Measurements from ENCODE around the gene NPHP3. TPM values are rescaled to one million over a fixed set of nuclear protein-coding genes. Genes with fewer than 3 reads are reported as not detected.
A peak's percentile ranks its signal among the peaks of the same experiment; 100 is the strongest.

The NPHP3 gene
- total RNA-seq, 2 experiments from 2014 or later: 13.2 to 18.5 TPM

DNA sequence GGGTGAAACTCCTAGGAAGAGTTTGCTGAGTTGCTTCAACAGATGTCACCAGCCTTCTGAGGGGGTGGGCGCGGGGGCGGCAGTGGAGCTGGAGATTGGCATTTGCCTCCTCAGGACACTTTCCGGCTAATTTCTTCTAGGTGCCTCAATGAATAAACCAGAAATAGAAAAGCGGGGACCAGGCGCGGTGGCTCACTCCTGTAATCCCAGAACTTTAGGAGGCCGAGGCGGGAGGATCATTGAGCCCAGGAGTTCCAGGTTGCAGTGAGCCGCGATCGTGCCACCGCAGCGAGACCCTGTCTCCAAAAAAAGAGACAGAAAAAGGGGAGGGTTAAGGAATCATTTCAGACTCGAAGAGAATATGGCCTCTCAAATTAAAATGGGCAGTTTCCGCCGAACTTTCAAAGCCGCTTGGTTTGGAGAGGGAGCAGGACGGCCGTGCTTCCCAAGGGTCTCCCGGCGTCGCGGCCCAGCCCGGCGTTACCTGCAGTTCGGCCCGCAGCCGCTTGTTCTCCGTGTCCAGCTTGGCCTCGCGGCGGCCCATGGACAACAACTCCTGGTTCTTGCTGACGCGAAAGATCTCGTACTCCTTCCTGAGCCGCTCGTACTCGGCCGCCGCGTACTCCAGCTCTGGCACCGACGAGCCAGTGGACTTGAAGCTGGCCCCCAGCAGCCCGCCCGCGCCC, 587 bp downstream of the NPHP3 start:
- peak overlapping the region; percentile 85 for H3K27ac Mint-ChIP-seq
- no peaks in the 10 kb centered on the region for H3K9me3 Mint-ChIP-seq (ENCODE audit: low read depth)
- no peaks in the 10 kb centered on the region for H3K27me3 Mint-ChIP-seq
- CTCF ChIA-PET: no interaction called here
- peaks cover 33% of the 10 kb centered on the region for H3K4me1 Mint-ChIP-seq
- peak overlapping the region; percentile 86 for H3K4me3 Mint-ChIP-seq
- H3K36me3 Mint-ChIP-seq: peaks cover 14% of the 10 kb centered on the region
- ATAC-seq (peak; percentile 29), DNase-seq (no peak)

DNA sequence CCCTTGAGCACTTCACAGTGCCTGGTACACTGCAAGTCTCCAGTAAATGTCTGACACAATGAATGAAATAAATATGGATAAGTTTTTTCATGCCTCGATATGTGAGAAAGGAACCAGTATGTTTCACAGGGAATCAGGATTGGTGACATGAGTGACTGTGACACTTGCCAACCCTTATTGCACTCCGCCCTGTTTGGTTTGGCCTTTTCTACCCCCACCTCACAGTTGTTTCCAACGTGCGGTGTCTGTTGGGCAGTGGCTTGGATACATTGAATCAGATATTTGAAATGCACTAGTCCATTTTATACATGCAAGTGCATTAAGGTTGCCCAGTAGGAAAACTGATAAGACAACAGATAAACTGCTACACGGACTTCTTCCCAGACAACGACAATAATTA, 2.0 kb downstream of the NPHP3 start:
- DNase-seq (no peak), ATAC-seq (no peak)
- Mint-ChIP-seq H3K4me3 (peak overlapping the region; percentile 53), H3K27ac (peak overlapping the region; percentile 69), H3K4me1 (peaks cover 32% of the 10 kb centered on the region), H3K9me3 (ENCODE audit: low read depth) (no peaks in the 10 kb centered on the region), H3K27me3 (no peaks in the 10 kb centered on the region), H3K36me3 (peaks cover 19% of the 10 kb centered on the region)
- CTCF ChIA-PET: no interaction called here

DNA sequence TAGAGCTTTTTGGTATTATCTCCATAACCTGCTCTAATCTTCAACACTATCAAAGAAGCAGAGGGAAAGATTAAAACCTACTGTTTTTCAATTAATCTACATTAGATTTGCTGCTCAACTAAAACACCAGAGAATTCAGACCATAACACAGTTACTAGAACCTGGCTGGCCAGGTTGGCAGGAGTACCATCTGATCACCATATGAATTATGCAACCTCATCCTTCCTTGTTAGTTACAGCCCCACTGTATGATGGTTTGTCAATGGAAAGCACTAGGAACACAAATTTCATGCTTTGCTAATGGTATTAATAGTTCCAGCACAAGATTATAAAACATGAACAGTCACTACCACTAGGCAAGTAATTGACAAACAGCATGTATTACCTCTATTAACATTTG, 5.8 kb downstream of the NPHP3 start:
- Mint-ChIP-seq H3K27ac (no peak overlapping the region), H3K9me3 (ENCODE audit: low read depth) (no peaks in the 10 kb centered on the region), H3K4me1 (peaks cover 21% of the 10 kb centered on the region), H3K36me3 (peaks cover 29% of the 10 kb centered on the region), H3K27me3 (no peaks in the 10 kb centered on the region), H3K4me3 (no peak overlapping the region)
- ATAC-seq (no peak), DNase-seq (no peak)
- CTCF ChIA-PET: no interaction called here

DNA sequence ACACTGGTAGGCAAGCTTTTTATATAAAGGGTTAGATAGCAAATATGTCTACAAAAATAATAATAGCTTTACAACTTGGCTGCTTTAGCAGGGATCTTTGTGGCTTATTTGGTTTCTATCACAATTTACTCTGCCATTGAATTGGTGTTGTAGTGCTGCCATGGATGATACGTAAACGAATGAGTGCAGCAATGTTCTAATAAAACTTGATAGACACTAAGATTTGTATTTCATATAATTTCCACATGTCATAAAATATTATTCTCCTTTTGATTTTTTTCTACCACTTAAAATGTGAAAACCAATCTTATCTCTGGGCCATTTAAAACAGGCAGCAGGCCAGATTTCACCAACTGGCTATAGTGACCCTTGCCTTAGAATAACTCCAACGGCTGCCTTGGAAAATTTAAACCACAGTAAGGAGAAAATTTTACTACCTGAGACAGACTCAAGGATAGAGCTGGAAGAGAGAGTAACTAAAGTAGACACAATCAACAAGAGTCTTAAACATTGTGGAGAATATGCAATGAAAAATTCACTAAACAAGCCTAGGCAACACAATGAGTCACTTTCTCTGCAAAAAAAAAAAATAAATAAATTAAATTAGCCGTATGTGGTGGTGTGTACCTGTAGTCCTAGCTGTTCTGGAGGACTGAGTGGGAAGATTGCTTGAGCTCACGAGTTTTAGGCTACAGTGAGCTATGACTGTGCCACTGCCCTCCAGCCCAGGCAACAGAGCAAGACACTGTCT, 8.1 kb downstream of the NPHP3 start:
- no peak for ATAC-seq
- DNase-seq: no peak
- peaks cover 5% of the 10 kb centered on the region for H3K4me1 Mint-ChIP-seq
- H3K27me3 Mint-ChIP-seq: no peaks in the 10 kb centered on the region
- no peaks in the 10 kb centered on the region for H3K9me3 Mint-ChIP-seq (ENCODE audit: low read depth)
- H3K36me3 Mint-ChIP-seq: peaks cover 32% of the 10 kb centered on the region
- no peak overlapping the region for H3K4me3 Mint-ChIP-seq
- no peak overlapping the region for H3K27ac Mint-ChIP-seq
- CTCF ChIA-PET: interaction anchor here (1.0 to 1.5 kb wide), 3 partner anchors 11 to 42 kb away, joined by 3 to 4 read pairs (median 4); no protein-coding TSS in a partner anchor

DNA sequence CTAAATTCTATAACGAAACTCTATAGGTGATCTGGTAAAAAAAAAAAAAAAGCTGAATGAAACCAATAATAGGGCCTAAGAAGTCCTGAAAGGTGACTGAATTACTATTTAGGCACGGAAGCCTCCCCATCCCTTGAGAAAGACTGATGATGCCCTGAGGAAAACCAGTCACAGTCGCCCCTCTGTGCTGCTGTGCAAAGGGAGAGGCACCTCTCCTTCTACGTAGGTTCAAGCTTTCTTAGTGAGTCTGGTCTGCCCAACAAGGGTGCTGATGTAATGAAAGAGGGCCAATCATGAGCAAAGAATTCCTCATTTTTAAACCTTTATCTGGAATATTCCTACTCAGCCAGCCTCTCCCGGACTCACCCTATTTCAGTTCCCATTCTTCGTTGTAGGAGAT, 11.9 kb downstream of the NPHP3 start:
- ATAC-seq (no peak), DNase-seq (no peak)
- Mint-ChIP-seq H3K36me3 (peaks cover 33% of the 10 kb centered on the region), H3K9me3 (ENCODE audit: low read depth) (no peaks in the 10 kb centered on the region), H3K4me3 (no peak overlapping the region), H3K4me1 (no peaks in the 10 kb centered on the region), H3K27ac (no peak overlapping the region), H3K27me3 (no peaks in the 10 kb centered on the region)
- CTCF ChIA-PET: interaction anchor here (1.5 kb wide), 2 partner anchors 11 to 13 kb away, joined by 3 read pairs; no protein-coding TSS in a partner anchor

DNA sequence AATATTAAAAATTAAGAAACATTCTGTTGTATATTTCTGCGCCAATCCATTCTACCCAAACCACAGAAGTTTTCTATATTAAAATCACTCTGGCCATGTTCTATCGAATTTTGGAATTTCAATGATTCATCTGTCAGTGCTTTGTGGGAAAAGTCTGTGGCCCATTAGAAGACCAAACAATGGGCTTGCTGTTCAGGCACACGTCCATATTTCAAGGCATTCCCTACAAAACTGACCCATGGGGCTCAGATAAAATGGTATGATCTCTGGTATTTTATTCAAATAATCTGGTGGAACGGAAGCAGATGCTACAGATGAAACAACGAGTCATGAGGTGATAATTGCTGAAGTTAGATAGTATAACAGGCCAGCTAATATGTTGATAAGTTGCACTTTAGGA, 12.4 kb downstream of the NPHP3 start:
- CTCF ChIA-PET: interaction anchor here (1.5 kb wide), 2 partner anchors 11 to 14 kb away, joined by 3 read pairs; no protein-coding TSS in a partner anchor
- no peak for ATAC-seq
- no peaks in the 10 kb centered on the region for H3K9me3 Mint-ChIP-seq (ENCODE audit: low read depth)
- H3K4me1 Mint-ChIP-seq: no peaks in the 10 kb centered on the region
- H3K4me3 Mint-ChIP-seq: no peak overlapping the region
- no peak for DNase-seq
- H3K36me3 Mint-ChIP-seq: peaks cover 33% of the 10 kb centered on the region
- H3K27me3 Mint-ChIP-seq: no peaks in the 10 kb centered on the region
- no peak overlapping the region for H3K27ac Mint-ChIP-seq

DNA sequence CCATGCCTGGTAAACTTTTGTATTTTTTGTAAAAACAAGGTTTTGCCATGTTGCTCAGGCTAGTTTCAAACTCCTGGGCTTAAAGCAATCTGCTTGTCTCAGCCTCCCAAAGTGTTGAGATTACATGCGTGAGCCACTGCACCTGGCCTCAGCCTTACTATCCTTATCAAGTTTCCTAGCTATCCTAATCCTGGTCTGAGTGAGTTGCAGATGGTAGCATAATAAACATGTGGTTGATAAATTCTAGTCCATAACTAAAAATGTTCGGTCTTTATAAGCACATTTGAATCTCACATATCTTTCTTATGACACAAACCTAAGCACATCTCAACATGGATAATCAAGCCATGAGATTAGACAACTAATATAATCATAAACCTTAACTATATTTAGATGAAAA, 18.5 kb downstream of the NPHP3 start:
- no peak overlapping the region for H3K27ac Mint-ChIP-seq
- CTCF ChIA-PET: no interaction called here
- no peaks in the 10 kb centered on the region for H3K9me3 Mint-ChIP-seq (ENCODE audit: low read depth)
- H3K36me3 Mint-ChIP-seq: peaks cover 28% of the 10 kb centered on the region
- DNase-seq (no peak), ATAC-seq (no peak)
- H3K27me3 Mint-ChIP-seq: no peaks in the 10 kb centered on the region
- no peaks in the 10 kb centered on the region for H3K4me1 Mint-ChIP-seq
- no peak overlapping the region for H3K4me3 Mint-ChIP-seq

DNA sequence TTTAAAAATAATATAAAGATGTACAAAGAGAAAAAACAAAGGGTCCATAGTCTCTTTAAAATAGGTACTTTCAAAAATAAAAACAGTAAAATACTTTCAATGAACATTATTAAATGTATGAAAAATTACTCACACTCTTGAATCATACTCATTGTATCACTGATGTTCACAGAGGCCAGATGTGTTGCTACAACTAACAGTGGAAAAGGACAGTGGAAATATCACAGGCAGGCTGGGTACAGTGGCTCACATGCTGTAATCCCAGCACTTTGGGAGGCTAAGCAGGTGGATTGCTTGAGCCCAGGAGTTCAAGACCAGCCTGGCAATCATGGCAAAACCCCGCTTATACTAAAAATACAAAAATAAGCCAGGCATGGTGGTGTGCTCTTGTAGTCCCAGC, 26.8 kb downstream of the NPHP3 start:
- DNase-seq: no peak
- Mint-ChIP-seq H3K9me3 (ENCODE audit: low read depth) (no peaks in the 10 kb centered on the region), H3K4me3 (no peak overlapping the region), H3K36me3 (peaks cover 26% of the 10 kb centered on the region), H3K27ac (no peak overlapping the region), H3K27me3 (no peaks in the 10 kb centered on the region), H3K4me1 (no peaks in the 10 kb centered on the region)
- CTCF ChIA-PET: no interaction called here
- no peak for ATAC-seq

DNA sequence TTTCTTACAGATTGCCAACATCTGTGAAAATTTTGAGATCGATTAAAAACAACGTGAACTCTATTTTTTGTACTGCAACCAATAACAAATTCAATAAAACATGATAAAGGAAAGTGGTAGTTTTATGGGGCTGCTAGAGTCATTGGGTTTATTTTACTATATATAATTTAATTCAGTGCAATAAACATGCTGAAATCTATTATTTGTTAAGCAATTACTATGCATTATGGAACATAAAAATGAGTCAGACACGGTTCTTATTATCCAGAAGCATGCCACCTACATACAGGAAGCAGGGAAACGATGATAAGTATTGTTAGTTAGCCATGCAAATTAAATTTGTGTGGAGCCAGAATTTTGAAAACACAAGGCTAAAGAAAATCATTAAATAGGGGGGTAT, 27.2 kb downstream of the NPHP3 start:
- no peaks in the 10 kb centered on the region for H3K27me3 Mint-ChIP-seq
- H3K36me3 Mint-ChIP-seq: peaks cover 24% of the 10 kb centered on the region
- CTCF ChIA-PET: no interaction called here
- DNase-seq: no peak
- no peaks in the 10 kb centered on the region for H3K9me3 Mint-ChIP-seq (ENCODE audit: low read depth)
- no peak overlapping the region for H3K27ac Mint-ChIP-seq
- no peaks in the 10 kb centered on the region for H3K4me1 Mint-ChIP-seq
- no peak overlapping the region for H3K4me3 Mint-ChIP-seq
- ATAC-seq: no peak

DNA sequence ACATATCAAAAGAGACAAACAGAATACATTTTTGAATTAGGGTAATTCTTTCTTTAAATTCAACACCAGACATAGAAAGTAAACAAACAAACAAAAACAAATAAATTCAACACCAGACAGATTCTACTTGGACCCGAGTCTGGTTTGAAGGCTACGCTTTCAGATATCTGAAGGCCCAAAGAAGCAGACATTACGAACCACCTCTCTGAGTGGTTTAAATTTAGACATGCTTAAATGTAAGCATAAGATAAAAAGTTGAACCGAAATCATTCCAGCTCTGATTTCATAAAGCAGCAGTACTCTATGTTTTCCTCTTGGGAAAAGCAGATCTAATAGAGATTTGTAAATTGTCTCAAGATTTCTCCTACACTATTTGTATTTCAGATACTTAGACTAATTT, 32.2 kb downstream of the NPHP3 start:
- Mint-ChIP-seq H3K9me3 (ENCODE audit: low read depth) (no peaks in the 10 kb centered on the region), H3K27ac (no peak overlapping the region), H3K36me3 (peaks cover 27% of the 10 kb centered on the region), H3K4me3 (no peak overlapping the region), H3K4me1 (no peaks in the 10 kb centered on the region), H3K27me3 (no peaks in the 10 kb centered on the region)
- DNase-seq (no peak), ATAC-seq (no peak)
- CTCF ChIA-PET: interaction anchor here (1.0 to 1.5 kb wide), 2 partner anchors 10 to 153 kb away, joined by 3 to 4 read pairs; no protein-coding TSS in a partner anchor

DNA sequence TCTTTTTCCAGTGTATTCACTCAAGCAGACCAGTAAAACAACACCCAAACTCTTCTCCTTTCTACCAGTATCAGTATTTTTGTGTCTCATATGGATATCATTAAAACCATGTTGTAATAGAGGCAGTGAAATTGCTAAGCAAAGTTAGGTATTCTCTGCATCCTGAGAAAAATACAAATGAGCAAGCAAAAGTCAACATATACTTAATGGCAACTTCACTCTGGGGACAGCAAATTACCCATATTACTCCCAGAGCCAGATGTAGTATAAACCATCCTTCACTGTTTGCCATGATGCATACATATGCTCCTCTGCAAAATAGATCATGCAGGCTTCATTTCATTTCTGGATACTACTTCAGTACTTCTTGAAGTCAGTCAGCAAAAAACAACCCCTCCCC, 40.0 kb downstream of the NPHP3 start:
- H3K4me3 Mint-ChIP-seq: no peak overlapping the region
- H3K9me3 Mint-ChIP-seq (ENCODE audit: low read depth): no peaks in the 10 kb centered on the region
- DNase-seq: no peak
- no peak for ATAC-seq
- no peaks in the 10 kb centered on the region for H3K4me1 Mint-ChIP-seq
- no peaks in the 10 kb centered on the region for H3K27me3 Mint-ChIP-seq
- peaks cover 24% of the 10 kb centered on the region for H3K36me3 Mint-ChIP-seq
- H3K27ac Mint-ChIP-seq: no peak overlapping the region
- CTCF ChIA-PET: interaction anchor here (1.0 kb wide), 1 partner anchor 21 kb away, joined by 3 read pairs; no protein-coding TSS in a partner anchor

DNA sequence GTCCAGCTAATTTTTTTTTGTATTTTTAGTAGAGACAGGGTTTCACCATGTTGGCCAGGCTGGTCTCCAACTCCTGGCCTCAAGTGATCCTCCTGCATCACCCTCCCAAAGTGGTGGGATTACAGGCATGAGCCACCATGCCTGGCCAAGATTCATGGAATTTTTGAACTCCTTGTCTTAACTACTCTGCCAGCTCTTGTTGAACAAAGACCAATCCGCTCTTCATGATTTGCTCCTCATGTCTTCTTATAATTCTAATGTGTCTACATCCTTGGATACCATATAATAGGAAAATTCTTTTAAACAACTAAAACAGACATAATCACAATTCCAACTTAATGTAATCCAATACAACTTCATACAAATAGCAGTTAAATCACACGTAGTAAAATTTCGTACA, 40.8 kb downstream of the NPHP3 start:
- Mint-ChIP-seq H3K4me1 (no peaks in the 10 kb centered on the region), H3K27ac (no peak overlapping the region), H3K36me3 (peaks cover 28% of the 10 kb centered on the region), H3K4me3 (no peak overlapping the region), H3K27me3 (no peaks in the 10 kb centered on the region), H3K9me3 (ENCODE audit: low read depth) (no peaks in the 10 kb centered on the region)
- DNase-seq (no peak), ATAC-seq (no peak)
- CTCF ChIA-PET: interaction anchor here (0.7 to 1.0 kb wide), 2 partner anchors 21 to 73 kb away, joined by 3 read pairs; no protein-coding TSS in a partner anchor

DNA sequence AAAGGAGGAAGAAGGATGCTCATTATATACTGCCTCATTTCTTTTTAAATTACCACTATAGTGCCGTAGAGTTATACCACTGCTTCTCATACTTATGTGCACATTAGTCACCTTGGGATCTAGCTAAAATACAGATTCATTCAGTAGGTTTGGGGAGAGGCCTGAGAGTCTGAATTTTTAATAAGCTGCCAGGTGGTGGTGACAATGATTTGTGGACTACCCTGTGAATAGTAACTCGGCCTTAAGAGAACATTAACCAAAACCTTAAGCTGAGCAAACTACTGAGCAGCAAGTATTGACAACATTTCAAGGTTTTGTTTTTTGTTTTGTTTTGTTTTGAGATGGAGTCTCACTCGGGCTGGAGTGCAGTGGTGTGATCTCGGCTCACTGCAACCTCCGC, 42.3 kb downstream of the NPHP3 start:
- peaks cover 31% of the 10 kb centered on the region for H3K36me3 Mint-ChIP-seq
- no peaks in the 10 kb centered on the region for H3K4me1 Mint-ChIP-seq
- ATAC-seq: no peak
- no peaks in the 10 kb centered on the region for H3K27me3 Mint-ChIP-seq
- CTCF ChIA-PET: interaction anchor here (1.3 kb wide), 1 partner anchor 27 kb away, joined by 3 read pairs; no protein-coding TSS in a partner anchor
- no peak overlapping the region for H3K4me3 Mint-ChIP-seq
- H3K27ac Mint-ChIP-seq: no peak overlapping the region
- no peaks in the 10 kb centered on the region for H3K9me3 Mint-ChIP-seq (ENCODE audit: low read depth)
- no peak for DNase-seq

DNA sequence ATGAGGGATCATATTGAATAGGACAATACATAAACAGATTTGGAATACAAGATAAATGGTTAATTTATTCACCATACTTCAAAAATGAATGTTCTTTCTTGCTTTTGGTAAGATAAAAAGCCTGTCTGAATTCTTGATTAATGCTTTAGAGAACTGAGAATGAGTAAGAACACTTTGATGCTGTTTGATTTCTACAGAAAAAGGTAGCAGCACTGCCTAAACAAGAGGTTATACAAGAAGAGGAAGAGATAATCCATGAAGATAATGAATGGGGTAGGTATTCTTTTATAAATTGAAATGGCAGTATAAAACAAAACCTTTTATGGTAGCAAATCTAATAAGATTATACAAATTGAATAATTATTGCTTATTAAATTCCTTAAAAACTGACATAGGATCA, 46.8 kb downstream of the NPHP3 start:
- Mint-ChIP-seq H3K27me3 (no peaks in the 10 kb centered on the region), H3K27ac (no peak overlapping the region), H3K9me3 (ENCODE audit: low read depth) (no peaks in the 10 kb centered on the region), H3K4me3 (no peak overlapping the region), H3K36me3 (peaks cover 39% of the 10 kb centered on the region), H3K4me1 (no peaks in the 10 kb centered on the region)
- no peak for DNase-seq
- CTCF ChIA-PET: no interaction called here
- ATAC-seq: no peak

Data from activated CD8-positive, alpha-beta memory T cell treated with anti-CD3 and anti-CD28 coated beads, Interleukin-2, amount 10 ng/mL, durations not matched to agents 7 days and 5 days (primary cell).